Measurements from ENCODE around the gene C17orf107. TPM values are rescaled to one million over a fixed set of nuclear protein-coding genes. Genes with fewer than 3 reads are reported as not detected.

Gene C17orf107
- total and polyA plus RNA-seq, 2 of the 13 experiments (the other 11 are each of a cell fraction or from before 2014, with no cell fraction given) = 0.20 to 0.59 TPM

DNA sequence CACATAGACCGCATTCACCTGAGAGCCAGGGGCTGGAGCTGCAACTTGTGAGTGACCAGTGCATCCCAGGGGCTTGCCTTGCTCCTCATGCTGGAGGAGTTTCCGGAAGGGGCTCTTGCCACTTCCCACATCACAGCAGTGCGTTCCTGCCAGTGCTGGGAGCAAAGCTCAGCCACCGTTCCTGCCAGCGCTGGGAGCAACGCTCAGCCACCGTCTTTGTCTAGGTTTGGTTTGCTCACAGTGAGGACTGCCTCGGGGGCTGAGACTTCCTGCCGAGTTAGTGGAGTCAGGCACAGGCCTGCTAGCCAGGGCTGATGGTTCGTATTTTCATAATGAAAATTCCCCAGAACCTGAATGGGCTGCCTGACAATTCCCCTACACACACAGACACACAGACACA, 9.0 kb downstream of the C17orf107 start (continued):
- TF ChIP-seq KMT2A (CRISPR knock-in tag; IDR thresholded peaks at IDR 0.05) = no peak
- TF ChIP-seq PRMT3 (CRISPR knock-in tag; IDR thresholded peaks at IDR 0.05; ENCODE audit: borderline replicate concordance, low read depth) = no peak
- TF ChIP-seq TMF1 (CRISPR knock-in tag; IDR thresholded peaks at IDR 0.05; ENCODE audit: low read depth) = no peak
- TF ChIP-seq ZFY (CRISPR knock-in tag; IDR thresholded peaks at IDR 0.05) = no peak; the same call in 1 of the 2 replicates
- TF ChIP-seq JUNB (CRISPR knock-in tag; IDR thresholded peaks at IDR 0.05; ENCODE audit: borderline replicate concordance) = no peak
- TF ChIP-seq, protein P1, sequence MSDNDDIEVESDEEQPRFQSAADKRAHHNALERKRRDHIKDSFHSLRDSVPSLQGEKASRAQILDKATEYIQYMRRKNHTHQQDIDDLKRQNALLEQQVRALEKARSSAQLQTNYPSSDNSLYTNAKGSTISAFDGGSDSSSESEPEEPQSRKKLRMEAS (IDR thresholded peaks at IDR 0.05) = peak; percentile 73
- 0 out of 2 replicates have a peak, but pooled peaks have one; percentile 49 for TF ChIP-seq KAT7 (CRISPR knock-in tag; IDR thresholded peaks at IDR 0.05; ENCODE audit: borderline replicate concordance)
- TF ChIP-seq ZMAT5 (CRISPR knock-in tag; IDR thresholded peaks at IDR 0.05; ENCODE audit: borderline replicate concordance, low read depth) = no peak
- TF ChIP-seq ZSCAN22 (CRISPR knock-in tag; IDR thresholded peaks at IDR 0.05) = no peak
- TF ChIP-seq ZNF33B (CRISPR knock-in tag; IDR thresholded peaks at IDR 0.05) = no peak
- TF ChIP-seq ZNF567 (CRISPR knock-in tag; IDR thresholded peaks at IDR 0.05; ENCODE audit: borderline replicate concordance) = no peak
- no peak for TF ChIP-seq BRF2 (CRISPR knock-in tag; IDR thresholded peaks at IDR 0.05)
- no peak for TF ChIP-seq ZNF720 (CRISPR knock-in tag; IDR thresholded peaks at IDR 0.05)
- TF ChIP-seq HOXA9 (CRISPR knock-in tag; IDR thresholded peaks at IDR 0.05; ENCODE audit: borderline replicate concordance) = no peak
- TF ChIP-seq ZNF562 (CRISPR knock-in tag; IDR thresholded peaks at IDR 0.05; ENCODE audit: borderline replicate concordance) = no peak
- TF ChIP-seq ZNF761 (CRISPR knock-in tag; conservative IDR thresholded peaks at IDR 0.05) = no peak
- no peak for TF ChIP-seq KLF11 (CRISPR knock-in tag; IDR thresholded peaks at IDR 0.05)

Data from HepG2 (cell line).